HepG2 (cell line): ENCODE results near the gene POLA2. TPM values are rescaled to one million over a fixed set of nuclear protein-coding genes. Genes with fewer than 3 reads are reported as not detected.
A peak's percentile ranks its signal among the peaks of the same experiment; 100 is the strongest.

ENCODE experiments used
- CENPT ChIP-seq: sonication (generic); formaldehyde crosslinking; IDR thresholded peaks from 2 replicates; pipeline ENCODE4 v1.8.0; 2022; ENCODE audit warnings: low read depth, mild to moderate bottlenecking, moderate library complexity, missing genetic modification reagents
- EP300 ChIP-seq, 3 experiments: sonication (generic) in 1 of 3; formaldehyde crosslinking in 1 of 3; IDR thresholded peaks; 2 replicates each; pipeline versions ENCODE4 v1.5.1 to v1.6.1; 2011 to 2020; ENCODE audit warnings: low read depth in 2 of 3, low read length in 2 of 3, borderline replicate concordance in 1 of 3, improper control_type of control experiment in 1 of 3, mild to moderate bottlenecking in 1 of 3, missing genetic modification reagents in 1 of 3, moderate library complexity in 1 of 3
- MBNL3 ChIP-seq: fragments of 250-450 bp; sonication (Bioruptor Pico); conservative IDR thresholded peaks from 2 replicates; pipeline ENCODE4 v1.8.0; 2022; ENCODE audit warnings: mild to moderate bottlenecking, inconsistent platforms
- MZF1 ChIP-seq: sonication (generic); formaldehyde crosslinking; IDR thresholded peaks from 2 replicates; pipeline ENCODE4 v1.8.1; 2023; ENCODE audit warnings: mild to moderate bottlenecking, missing genetic modification reagents, borderline replicate concordance
- NAIF1 ChIP-seq: sonication (generic); formaldehyde crosslinking; IDR thresholded peaks from 2 replicates; pipeline ENCODE4 v1.5.0; 2020; ENCODE audit warnings: mild to moderate bottlenecking, missing genetic modification reagents, borderline replicate concordance
- SALL1 ChIP-seq: sonication (generic); formaldehyde crosslinking; IDR thresholded peaks from 2 replicates; pipeline ENCODE4 v1.8.0; 2022; ENCODE audit warnings: mild to moderate bottlenecking, missing genetic modification reagents
- polyA plus RNA-seq, 8 experiments: library from polyadenylated mRNA; depleted of rRNA in 3 of 8; stranded (reverse) in 7 of 8; unstranded in 1 of 8; fragments of >200 nt; fragmentation: Illumina TruSeq in 4 of 8; extraction: Trizol in 4 of 8; gene quantifications; 2 replicates each; pipeline versions ENCODE4 v1.2.1 to v1.2.3, GENCODE V29; 2011 to 2016; ENCODE audit warnings: low read depth in 4 of 8, missing spikeins in 1 of 8, mixed read lengths in 1 of 8; ENCODE audit not compliant: insufficient read depth in 1 of 8
- total RNA-seq, 5 experiments: library from RNA; depleted of rRNA; stranded (reverse); fragments of >200 nt; fragmentation: Illumina TruSeq; extraction: Trizol; gene quantifications; 2 replicates each; pipeline ENCODE4 v1.2.3, GENCODE V29; 2016; ENCODE audit warnings: low read depth in 1 of 5
- TF ChIP-seq, protein P1 (sequence below): sonication (generic); formaldehyde crosslinking; IDR thresholded peaks from 2 replicates; pipeline ENCODE4 v1.4.0; 2020; ENCODE audit warnings: missing genetic modification reagents
- TF ChIP-seq, protein P2 (sequence below): sonication (generic); formaldehyde crosslinking; IDR thresholded peaks from 2 replicates; pipeline ENCODE4 v1.5.1; 2020; ENCODE audit warnings: mild to moderate bottlenecking, missing genetic modification reagents, borderline replicate concordance
- TF ChIP-seq, protein P3 (sequence below): sonication (generic); formaldehyde crosslinking; IDR thresholded peaks from 2 replicates; pipeline ENCODE4 v1.4.0; 2020; ENCODE audit warnings: missing genetic modification reagents
- TF ChIP-seq, protein P4 (sequence below): fragments of 450-650 bp; IDR thresholded peaks from 2 replicates; pipeline ENCODE4 v1.6.1; 2017

Gene POLA2
- total and polyA plus RNA-seq, 2 of the 13 experiments (the other 11 are each of a cell fraction or from before 2014, with no cell fraction given), result 9.7 to 15.6 TPM

DNA sequence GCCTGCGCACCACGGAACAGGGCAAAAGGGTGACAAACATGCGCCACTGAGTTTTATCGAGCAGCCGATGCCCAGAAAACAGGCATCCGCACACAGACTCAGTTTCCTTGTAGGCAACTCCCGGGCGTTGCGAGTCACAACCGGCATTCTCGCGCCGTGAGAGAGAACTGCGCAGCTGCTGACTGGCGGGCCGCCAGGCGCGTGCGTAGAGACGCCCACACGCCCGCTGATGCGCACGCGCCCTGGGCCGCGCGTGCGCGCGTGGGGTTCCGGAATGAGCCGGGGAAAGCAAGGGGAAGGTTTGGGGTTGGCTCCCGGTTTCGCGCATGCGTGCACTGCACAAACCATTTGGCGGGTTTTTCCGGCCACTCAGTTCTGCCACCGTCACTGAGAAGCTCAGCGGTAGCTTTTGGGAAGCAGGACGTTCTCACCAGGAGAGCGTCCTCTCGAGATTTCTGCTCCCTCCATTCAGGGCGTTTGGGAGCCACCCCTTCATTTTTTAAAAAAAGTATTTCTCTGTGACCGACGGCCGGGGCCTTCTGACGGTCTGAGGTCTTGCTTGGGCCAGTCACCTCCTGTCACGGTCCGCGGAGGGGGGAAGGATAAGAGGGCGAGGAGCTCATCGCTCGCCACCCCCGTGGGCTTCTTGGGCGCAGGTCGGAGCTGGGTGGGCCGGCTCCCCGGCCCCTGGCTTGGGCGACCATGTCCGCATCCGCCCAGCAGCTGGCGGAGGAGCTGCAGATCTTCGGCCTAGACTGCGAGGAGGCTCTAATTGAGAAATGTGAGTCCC is at the start of gene POLA2 (continued):
- TF ChIP-seq SALL1 (peak; percentile 63; the same call in 1 of the 2 replicates), MZF1 (CRISPR knock-in tag) (no peak), NAIF1 (CRISPR knock-in tag) (peak; percentile 81; the same call in 1 of the 2 replicates), EP300 (IDR thresholded peaks at IDR 0.05; ENCODE audit: low read depth in 2 of 2, low read length in 2 of 2) (no peak), EP300 (CRISPR knock-in tag; IDR thresholded peaks at IDR 0.05; ENCODE audit: borderline replicate concordance) (no peak), MBNL3 (no peak), CENPT (CRISPR knock-in tag) (no peak)
- TF ChIP-seq, protein P1, sequence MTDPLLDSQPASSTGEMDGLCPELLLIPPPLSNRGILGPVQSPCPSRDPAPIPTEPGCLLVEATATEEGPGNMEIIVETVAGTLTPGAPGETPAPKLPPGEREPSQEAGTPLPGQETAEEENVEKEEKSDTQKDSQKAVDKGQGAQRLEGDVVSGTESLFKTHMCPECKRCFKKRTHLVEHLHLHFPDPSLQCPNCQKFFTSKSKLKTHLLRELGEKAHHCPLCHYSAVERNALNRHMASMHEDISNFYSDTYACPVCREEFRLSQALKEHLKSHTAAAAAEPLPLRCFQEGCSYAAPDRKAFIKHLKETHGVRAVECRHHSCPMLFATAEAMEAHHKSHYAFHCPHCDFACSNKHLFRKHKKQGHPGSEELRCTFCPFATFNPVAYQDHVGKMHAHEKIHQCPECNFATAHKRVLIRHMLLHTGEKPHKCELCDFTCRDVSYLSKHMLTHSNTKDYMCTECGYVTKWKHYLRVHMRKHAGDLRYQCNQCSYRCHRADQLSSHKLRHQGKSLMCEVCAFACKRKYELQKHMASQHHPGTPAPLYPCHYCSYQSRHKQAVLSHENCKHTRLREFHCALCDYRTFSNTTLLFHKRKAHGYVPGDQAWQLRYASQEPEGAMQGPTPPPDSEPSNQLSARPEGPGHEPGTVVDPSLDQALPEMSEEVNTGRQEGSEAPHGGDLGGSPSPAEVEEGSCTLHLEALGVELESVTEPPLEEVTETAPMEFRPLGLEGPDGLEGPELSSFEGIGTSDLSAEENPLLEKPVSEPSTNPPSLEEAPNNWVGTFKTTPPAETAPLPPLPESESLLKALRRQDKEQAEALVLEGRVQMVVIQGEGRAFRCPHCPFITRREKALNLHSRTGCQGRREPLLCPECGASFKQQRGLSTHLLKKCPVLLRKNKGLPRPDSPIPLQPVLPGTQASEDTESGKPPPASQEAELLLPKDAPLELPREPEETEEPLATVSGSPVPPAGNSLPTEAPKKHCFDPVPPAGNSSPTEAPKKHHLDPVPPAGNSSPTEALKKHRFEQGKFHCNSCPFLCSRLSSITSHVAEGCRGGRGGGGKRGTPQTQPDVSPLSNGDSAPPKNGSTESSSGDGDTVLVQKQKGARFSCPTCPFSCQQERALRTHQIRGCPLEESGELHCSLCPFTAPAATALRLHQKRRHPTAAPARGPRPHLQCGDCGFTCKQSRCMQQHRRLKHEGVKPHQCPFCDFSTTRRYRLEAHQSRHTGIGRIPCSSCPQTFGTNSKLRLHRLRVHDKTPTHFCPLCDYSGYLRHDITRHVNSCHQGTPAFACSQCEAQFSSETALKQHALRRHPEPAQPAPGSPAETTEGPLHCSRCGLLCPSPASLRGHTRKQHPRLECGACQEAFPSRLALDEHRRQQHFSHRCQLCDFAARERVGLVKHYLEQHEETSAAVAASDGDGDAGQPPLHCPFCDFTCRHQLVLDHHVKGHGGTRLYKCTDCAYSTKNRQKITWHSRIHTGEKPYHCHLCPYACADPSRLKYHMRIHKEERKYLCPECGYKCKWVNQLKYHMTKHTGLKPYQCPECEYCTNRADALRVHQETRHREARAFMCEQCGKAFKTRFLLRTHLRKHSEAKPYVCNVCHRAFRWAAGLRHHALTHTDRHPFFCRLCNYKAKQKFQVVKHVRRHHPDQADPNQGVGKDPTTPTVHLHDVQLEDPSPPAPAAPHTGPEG (CRISPR knock-in tag), result no peak
- TF ChIP-seq, protein P2, sequence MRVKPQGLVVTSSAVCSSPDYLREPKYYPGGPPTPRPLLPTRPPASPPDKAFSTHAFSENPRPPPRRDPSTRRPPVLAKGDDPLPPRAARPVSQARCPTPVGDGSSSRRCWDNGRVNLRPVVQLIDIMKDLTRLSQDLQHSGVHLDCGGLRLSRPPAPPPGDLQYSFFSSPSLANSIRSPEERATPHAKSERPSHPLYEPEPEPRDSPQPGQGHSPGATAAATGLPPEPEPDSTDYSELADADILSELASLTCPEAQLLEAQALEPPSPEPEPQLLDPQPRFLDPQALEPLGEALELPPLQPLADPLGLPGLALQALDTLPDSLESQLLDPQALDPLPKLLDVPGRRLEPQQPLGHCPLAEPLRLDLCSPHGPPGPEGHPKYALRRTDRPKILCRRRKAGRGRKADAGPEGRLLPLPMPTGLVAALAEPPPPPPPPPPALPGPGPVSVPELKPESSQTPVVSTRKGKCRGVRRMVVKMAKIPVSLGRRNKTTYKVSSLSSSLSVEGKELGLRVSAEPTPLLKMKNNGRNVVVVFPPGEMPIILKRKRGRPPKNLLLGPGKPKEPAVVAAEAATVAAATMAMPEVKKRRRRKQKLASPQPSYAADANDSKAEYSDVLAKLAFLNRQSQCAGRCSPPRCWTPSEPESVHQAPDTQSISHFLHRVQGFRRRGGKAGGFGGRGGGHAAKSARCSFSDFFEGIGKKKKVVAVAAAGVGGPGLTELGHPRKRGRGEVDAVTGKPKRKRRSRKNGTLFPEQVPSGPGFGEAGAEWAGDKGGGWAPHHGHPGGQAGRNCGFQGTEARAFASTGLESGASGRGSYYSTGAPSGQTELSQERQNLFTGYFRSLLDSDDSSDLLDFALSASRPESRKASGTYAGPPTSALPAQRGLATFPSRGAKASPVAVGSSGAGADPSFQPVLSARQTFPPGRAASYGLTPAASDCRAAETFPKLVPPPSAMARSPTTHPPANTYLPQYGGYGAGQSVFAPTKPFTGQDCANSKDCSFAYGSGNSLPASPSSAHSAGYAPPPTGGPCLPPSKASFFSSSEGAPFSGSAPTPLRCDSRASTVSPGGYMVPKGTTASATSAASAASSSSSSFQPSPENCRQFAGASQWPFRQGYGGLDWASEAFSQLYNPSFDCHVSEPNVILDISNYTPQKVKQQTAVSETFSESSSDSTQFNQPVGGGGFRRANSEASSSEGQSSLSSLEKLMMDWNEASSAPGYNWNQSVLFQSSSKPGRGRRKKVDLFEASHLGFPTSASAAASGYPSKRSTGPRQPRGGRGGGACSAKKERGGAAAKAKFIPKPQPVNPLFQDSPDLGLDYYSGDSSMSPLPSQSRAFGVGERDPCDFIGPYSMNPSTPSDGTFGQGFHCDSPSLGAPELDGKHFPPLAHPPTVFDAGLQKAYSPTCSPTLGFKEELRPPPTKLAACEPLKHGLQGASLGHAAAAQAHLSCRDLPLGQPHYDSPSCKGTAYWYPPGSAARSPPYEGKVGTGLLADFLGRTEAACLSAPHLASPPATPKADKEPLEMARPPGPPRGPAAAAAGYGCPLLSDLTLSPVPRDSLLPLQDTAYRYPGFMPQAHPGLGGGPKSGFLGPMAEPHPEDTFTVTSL, result no peak
- TF ChIP-seq, protein P3, sequence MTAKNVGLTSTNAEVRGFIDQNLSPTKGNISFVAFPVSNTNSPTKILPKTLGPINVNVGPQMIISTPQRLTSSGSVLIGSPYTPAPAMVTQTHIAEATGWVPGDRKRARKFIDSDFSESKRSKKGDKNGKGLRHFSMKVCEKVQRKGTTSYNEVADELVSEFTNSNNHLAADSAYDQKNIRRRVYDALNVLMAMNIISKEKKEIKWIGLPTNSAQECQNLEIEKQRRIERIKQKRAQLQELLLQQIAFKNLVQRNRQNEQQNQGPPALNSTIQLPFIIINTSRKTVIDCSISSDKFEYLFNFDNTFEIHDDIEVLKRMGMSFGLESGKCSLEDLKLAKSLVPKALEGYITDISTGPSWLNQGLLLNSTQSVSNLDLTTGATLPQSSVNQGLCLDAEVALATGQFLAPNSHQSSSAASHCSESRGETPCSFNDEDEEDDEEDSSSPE (CRISPR knock-in tag), result peak; percentile 96
- TF ChIP-seq, protein P4, sequence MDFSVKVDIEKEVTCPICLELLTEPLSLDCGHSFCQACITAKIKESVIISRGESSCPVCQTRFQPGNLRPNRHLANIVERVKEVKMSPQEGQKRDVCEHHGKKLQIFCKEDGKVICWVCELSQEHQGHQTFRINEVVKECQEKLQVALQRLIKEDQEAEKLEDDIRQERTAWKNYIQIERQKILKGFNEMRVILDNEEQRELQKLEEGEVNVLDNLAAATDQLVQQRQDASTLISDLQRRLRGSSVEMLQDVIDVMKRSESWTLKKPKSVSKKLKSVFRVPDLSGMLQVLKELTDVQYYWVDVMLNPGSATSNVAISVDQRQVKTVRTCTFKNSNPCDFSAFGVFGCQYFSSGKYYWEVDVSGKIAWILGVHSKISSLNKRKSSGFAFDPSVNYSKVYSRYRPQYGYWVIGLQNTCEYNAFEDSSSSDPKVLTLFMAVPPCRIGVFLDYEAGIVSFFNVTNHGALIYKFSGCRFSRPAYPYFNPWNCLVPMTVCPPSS, result no peak
